GM12878 (cell line): ENCODE data around the gene CATSPERD. TPM values are rescaled to one million over a fixed set of nuclear protein-coding genes. Genes with fewer than 3 reads are reported as not detected.
A peak's percentile ranks its signal among the peaks of the same experiment; 100 is the strongest.

Experiments used
- ATAC-seq: fragments of 200-7000 bp; cut with Tn5 transposase; 3 replicates; pipeline ENCODE4 v1.9.1; 2020; ENCODE audit warnings: mild to moderate bottlenecking, moderate library complexity
- BruUV-seq: library from RNA; stranded (reverse); fragments of 400-500 nt; replicated peaks from 2 replicates; lab custom pipeline; 2021; lab: Mats Ljungman, UMichigan
- CTCF ChIA-PET: fragments of 300-600 bp; sonication (Branson Sonifier 250); formaldehyde crosslinking; extraction: SDS; loops from one replicate; lab custom pipeline; 2021; ENCODE audit warnings: inconsistent platforms; lab: Yijun Ruan, JAX
- POLR2A ChIA-PET: fragments of 350-600 bp; formaldehyde crosslinking; extraction: SDS; loops from one replicate; lab custom pipeline; 2021; ENCODE audit warnings: inconsistent platforms; lab: Charles Lee
- RAD21 ChIA-PET: fragments of 300-600 bp; sonication (Branson Sonifier 250); formaldehyde crosslinking; loops from one replicate; lab custom pipeline; 2023; ENCODE audit warnings: antibody characterized with exemption; ENCODE audit not compliant: unreplicated experiment; lab: Charles Lee
- SMC1A ChIA-PET: fragments of 300-600 bp; sonication (Branson Sonifier 250); formaldehyde crosslinking; loops from one replicate; lab custom pipeline; 2023; ENCODE audit not compliant: unreplicated experiment, uncharacterized antibody; lab: Charles Lee
- DNase-seq: peaks from one replicate; pipeline ENCODE4 v3.0.0-alpha.2; 2011; ENCODE audit warnings: low read depth, low spot score
- FAIRE-seq: peaks from 3 replicates; lab custom pipeline; 2011; peaks lifted over from hg19 to GRCh38; lab: Jason Lieb, UNC
- H2AFZ ChIP-seq: 2 replicates; pipeline ENCODE4 v1.6.0; 2011; ENCODE audit warnings: low read depth, low read length, control low read depth; ENCODE audit not compliant: control insufficient read depth
- H3K27ac ChIP-seq: 2 replicates; pipeline ENCODE4 v1.5.1; 2011; ENCODE audit warnings: control low read depth; ENCODE audit not compliant: control insufficient read depth, insufficient read depth
- H3K27me3 ChIP-seq, 2 experiments: replicated peaks in 1 of 2; 2 replicates each; pipeline versions ENCODE4 v1.6.0 to v1.6.1; 2011; ENCODE audit warnings: low read length in 1 of 2; ENCODE audit not compliant: control insufficient read depth in 2 of 2, insufficient read depth in 2 of 2
- H3K36me3 ChIP-seq, 2 experiments: 2 replicates each; pipeline ENCODE4 v1.5.1; 2011; ENCODE audit warnings: low read length in 1 of 2; ENCODE audit not compliant: control insufficient read depth in 2 of 2, insufficient read depth in 2 of 2
- H3K4me1 ChIP-seq: 2 replicates; pipeline ENCODE4 v1.6.1; 2011; ENCODE audit warnings: mild to moderate bottlenecking, low read length, moderate library complexity, mixed read lengths; ENCODE audit not compliant: control insufficient read depth, insufficient read depth
- H3K4me2 ChIP-seq: 2 replicates; pipeline ENCODE4 v1.6.0; 2011; ENCODE audit warnings: control low read depth; ENCODE audit not compliant: control insufficient read depth, insufficient read depth
- H3K4me3 ChIP-seq: fragments of 200-600 bp; sonication (generic); 2 replicates; pipeline ENCODE4 v1.5.1; 2016
- H3K79me2 ChIP-seq: 2 replicates; pipeline ENCODE4 v1.6.0; 2011; ENCODE audit warnings: low read length; ENCODE audit not compliant: control insufficient read depth, insufficient read depth
- H3K9ac ChIP-seq: 2 replicates; pipeline ENCODE4 v1.8.0; 2011; ENCODE audit warnings: low read length, control low read depth, mixed read lengths; ENCODE audit not compliant: control insufficient read depth, insufficient read depth
- H3K9me3 ChIP-seq: replicated peaks from 3 replicates; pipeline ENCODE4 v1.5.1; 2011; ENCODE audit warnings: mild to moderate bottlenecking, low read length; ENCODE audit not compliant: control insufficient read depth, insufficient read depth
- H4K20me1 ChIP-seq: 2 replicates; pipeline ENCODE4 v1.6.0; 2011; ENCODE audit not compliant: control insufficient read depth, insufficient read depth
- BCLAF1 ChIP-seq: fragments of 450-650 bp; IDR thresholded peaks from 2 replicates; pipeline ENCODE4 v1.6.1; 2017; ENCODE audit warnings: antibody characterized with exemption, mild to moderate bottlenecking, moderate library complexity
- CBX5 ChIP-seq: sonication (generic); IDR thresholded peaks from 2 replicates; pipeline ENCODE4 v1.6.1; 2016; ENCODE audit warnings: low read depth, moderate library complexity, mild to moderate bottlenecking, inconsistent platforms
- CREB1 ChIP-seq: IDR thresholded peaks from 2 replicates; pipeline ENCODE4 v1.6.1; 2012; ENCODE audit warnings: low read depth, mild to moderate bottlenecking, inconsistent platforms
- CREM ChIP-seq: IDR thresholded peaks from 2 replicates; pipeline ENCODE4 v1.6.1; 2014; ENCODE audit warnings: antibody characterized with exemption, low read depth
- EP300 ChIP-seq, 2 experiments: fragments of 150-350 bp in 1 of 2; IDR thresholded peaks; 2 replicates each; pipeline ENCODE4 v1.6.1; 2011 to 2012; ENCODE audit warnings: low read depth in 2 of 2, low read length in 2 of 2, borderline replicate concordance in 1 of 2, improper control_type of control experiment in 1 of 2, inconsistent platforms in 1 of 2; ENCODE audit not compliant: control insufficient read depth in 1 of 2
- HDGF ChIP-seq: fragments of 450-650 bp; IDR thresholded peaks from 2 replicates; pipeline ENCODE4 v1.6.1; 2016; ENCODE audit warnings: antibody characterized with exemption
- HSF1 ChIP-seq: fragments of 150-350 bp; IDR thresholded peaks from 2 replicates; pipeline ENCODE4 v1.6.1; 2014; ENCODE audit warnings: mild to moderate bottlenecking, low read depth, low read length
- IRF3 ChIP-seq: fragments of 450-650 bp; IDR thresholded peaks from 2 replicates; pipeline ENCODE4 v1.6.1; 2014; ENCODE audit warnings: mild to moderate bottlenecking
- IRF4 ChIP-seq: IDR thresholded peaks from 2 replicates; pipeline ENCODE4 v1.6.1; 2011; ENCODE audit warnings: low read depth, low read length
- JUNB ChIP-seq: IDR thresholded peaks from 2 replicates; pipeline ENCODE4 v1.6.1; 2016; ENCODE audit warnings: antibody characterized with exemption, mild to moderate bottlenecking
- MTA2 ChIP-seq: fragments of 450-650 bp; IDR thresholded peaks from 2 replicates; pipeline ENCODE4 v1.6.1; 2016; ENCODE audit warnings: low read depth, mild to moderate bottlenecking, moderate library complexity
- NFIC ChIP-seq: IDR thresholded peaks from 2 replicates; pipeline ENCODE4 v1.6.1; 2012; ENCODE audit warnings: low read depth, mild to moderate bottlenecking, inconsistent platforms, low read length, moderate library complexity
- SRF ChIP-seq, 2 experiments: IDR thresholded peaks; 2 replicates each; pipeline ENCODE4 v1.6.1; 2011; ENCODE audit warnings: low read depth in 2 of 2, low read length in 2 of 2, mild to moderate bottlenecking in 1 of 2, moderate library complexity in 1 of 2
- TAF1 ChIP-seq: IDR thresholded peaks from 2 replicates; pipeline ENCODE4 v1.6.1; 2011; ENCODE audit warnings: mild to moderate bottlenecking, low read depth, low read length, borderline replicate concordance
- TCF12 ChIP-seq: IDR thresholded peaks from 2 replicates; pipeline ENCODE4 v1.6.1; 2011; ENCODE audit warnings: low read depth, mild to moderate bottlenecking, low read length
- USF2 ChIP-seq: IDR thresholded peaks from 2 replicates; pipeline ENCODE4 v1.6.1; 2011; ENCODE audit warnings: low read depth, low read length, improper control_type of control experiment, borderline replicate concordance
- ZBED1 ChIP-seq: IDR thresholded peaks from 2 replicates; pipeline ENCODE4 v1.6.1; 2016; ENCODE audit warnings: borderline replicate concordance
- ZNF207 ChIP-seq: fragments of 450-650 bp; IDR thresholded peaks from 2 replicates; pipeline ENCODE4 v1.6.1; 2014; ENCODE audit warnings: antibody characterized with exemption, mild to moderate bottlenecking, borderline replicate concordance
- ZNF274 ChIP-seq: IDR thresholded peaks from one replicate; pipeline ENCODE4 v1.8.0; 2011; ENCODE audit not compliant: insufficient read length, insufficient read depth
- WGBS: methylation state at CpG from one replicate; pipeline ENCODE4 v1.1.6; 2016; ENCODE audit warnings: low lambda C conversion rate; ENCODE audit not compliant: insufficient replicate concordance, insufficient coverage; ENCODE audit errors: missing lambda C conversion rate; 5-methylcytosine and 5-hydroxymethylcytosine counted together
- in situ Hi-C: fragments of 300-500 bp; cut with MboI; formaldehyde crosslinking; loops from 9 replicates; pipeline ENCODE4 v1.14.3; 2018; ENCODE audit warnings: mixed read lengths
- intact Hi-C: fragments of 100-400 bp; cut with micrococcal nuclease; formaldehyde crosslinking; loops from one replicate; pipeline ENCODE4 v1.14.2; 2022; ENCODE audit not compliant: unreplicated experiment
- polyA plus RNA-seq, 11 experiments: library from polyadenylated mRNA; depleted of rRNA in 4 of 11; unstranded in 6 of 11; stranded (reverse) in 5 of 11; fragments of >200 nt; fragmentation: Nextera tagmentation in 4 of 11; fragmentation: Illumina TruSeq in 1 of 11; extraction: Ambion mirVana in 4 of 11; extraction: Trizol in 1 of 11; gene quantifications; 1 replicate in 1 of 11; 2 replicates in 10 of 11; pipeline versions ENCODE4 v1.2.1 to v1.2.3, GENCODE V29; 2011 to 2016; ENCODE audit warnings: inconsistent platforms in 2 of 11, missing spikeins in 2 of 11, low read depth in 1 of 11
- total RNA-seq, 4 experiments: library from RNA; depleted of rRNA in 3 of 4; stranded (reverse); fragments of >200 nt in 3 of 4; fragmentation: Illumina TruSeq in 1 of 4; extraction: Trizol in 1 of 4; gene quantifications; 2 replicates each; pipeline versions ENCODE4 v1.2.1 to v1.2.3, GENCODE V29; 2013 to 2021

CATSPERD gene
- total and polyA plus RNA-seq, 10 of the 15 experiments (the other 5 are each of a cell fraction or from before 2014, with no cell fraction given): 0.02 to 0.38 (median 0.11) TPM; not detected in 5

- peak overlapping the region; percentile 54 for H3K4me3 ChIP-seq
- TF ChIP-seq JUNB (no peak), CREM (no peak), USF2 (no peak), NFIC (no peak), MTA2 (no peak), EP300 (IDR thresholded peaks at IDR 0.05; ENCODE audit: borderline replicate concordance in 1 of 2, control insufficient read depth in 1 of 2, low read depth in 2 of 2, low read length in 2 of 2) (no peak), HSF1 (no peak), IRF4 (no peak), ZNF274 (no peak), CBX5 (no peak), TAF1 (no peak), ZNF207 (no peak), ZBED1 (no peak), SRF (IDR thresholded peaks at IDR 0.05; ENCODE audit: low read depth in 2 of 2, low read length in 2 of 2) (0 out of 4 replicates have a peak, but pooled peaks of 1 of the 2 experiments have one; percentile 12), HDGF (0 out of 2 replicates have a peak, but pooled peaks have one; percentile 29), IRF3 (no peak), TCF12 (0 out of 2 replicates have a peak, but pooled peaks have one; percentile 15), CREB1 (no peak), BCLAF1 (no peak)
- TF ChIP-seq, all 136 proteins: peak for 3
- H3K9ac ChIP-seq: peak overlapping the region; percentile 45
- peaks cover 1% of the 10 kb centered on the region; the same call in 1 of the 2 replicates for H3K4me1 ChIP-seq
- CTCF ChIA-PET: interaction anchor here (0.6 to 2.9 kb wide), 10 partner anchors 9 to 710 kb away, joined by 3 to 21 read pairs (median 5); partner anchors contain the start of genes CATSPERD, LONP1, SAFB and SAFB2
- no peaks in the 10 kb centered on the region; the same call in 2 of the 3 replicates for H3K9me3 ChIP-seq
- peak overlapping the region; percentile 50; the same call in 1 of the 2 replicates for H3K27ac ChIP-seq
- H4K20me1 ChIP-seq: no peaks in the 10 kb centered on the region; the same call in 1 of the 2 replicates
- WGBS: 14% methylated on average over 16 of the region's 16 CpGs
- ATAC-seq: no peak
- intact Hi-C loops (loop anchor here (5.0 kb wide), 1 partner anchor 64 kb away; the partner anchor contains the start of genes SAFB and SAFB2), in situ Hi-C loops (loop anchor here (10.0 kb wide), 1 partner anchor 1441 kb away; the partner anchor contains the start of gene YJU2)
- SMC1A ChIA-PET: interaction anchor here (1.0 to 1.2 kb wide), 3 partner anchors 10 to 62 kb away, joined by 3 to 5 read pairs (median 4); partner anchors contain the start of gene CATSPERD
- no peak for FAIRE-seq
- no peak for DNase-seq
- BruUV-seq: no TSS peak
- no peaks in the 10 kb centered on the region for H3K27me3 ChIP-seq
- peak overlapping the region; percentile 63 for H3K4me2 ChIP-seq
- peak overlapping the region; percentile 94 for H2AFZ ChIP-seq
- no peaks in the 10 kb centered on the region for H3K36me3 ChIP-seq
- POLR2A ChIA-PET: interaction anchor here (1.0 to 2.1 kb wide), 5 partner anchors 32 to 66 kb away, joined by 3 to 11 read pairs (median 5); partner anchors contain the start of genes CATSPERD, LONP1, SAFB and SAFB2
- H3K79me2 ChIP-seq: peaks cover 15% of the 10 kb centered on the region
- RAD21 ChIA-PET: interaction anchor here (1.0 to 2.1 kb wide), 4 partner anchors 26 to 139 kb away, joined by 3 to 12 read pairs (median 4); partner anchors contain the start of genes CATSPERD, LONP1, SAFB and SAFB2
Observed at GRCh38 chr19:5686326-5686646, 34.2 kb upstream of the CATSPERD start.
